GM12872 (cell line): ENCODE measurements around the gene DOCK7.

Experiments used
- CTCF ChIP-seq: IDR thresholded peaks from 3 replicates; pipeline ENCODE4 v1.5.1; 2011; ENCODE audit warnings: low read depth, mild to moderate bottlenecking, low read length, moderate library complexity; ENCODE audit not compliant: insufficient read depth

The DOCK7 gene

GRCh38 chr1:62725255-62725654, 37.1 kb upstream of the DOCK7 start:
- no peak for TF ChIP-seq CTCF

- TF ChIP-seq CTCF = no peak
Observed at GRCh38 chr1:62724430-62724829, 36.2 kb upstream of the DOCK7 start.

- TF ChIP-seq CTCF = no peak
Observed at GRCh38 chr1:62723883-62724282, 35.7 kb upstream of the DOCK7 start.

- no peak for TF ChIP-seq CTCF
Observed at GRCh38 chr1:62722796-62723195, 34.6 kb upstream of the DOCK7 start.

GRCh38 chr1:62720946-62721554, 32.9 kb upstream of the DOCK7 start:
- TF ChIP-seq CTCF = no peak

- TF ChIP-seq CTCF = no peak
Observed at GRCh38 chr1:62717483-62717882, 29.3 kb upstream of the DOCK7 start.

- no peak for TF ChIP-seq CTCF
Observed at GRCh38 chr1:62716397-62716796, 28.2 kb upstream of the DOCK7 start.
